Stimulated activated CD8-positive, alpha-beta memory T cell treated with anti-CD3 and anti-CD28 coated beads, Interleukin-15, amount 100 ng/mL, for 24 hours (primary cell): ENCODE measurements around the gene BMP4.

Source experiments
- DNase-seq: peaks from one replicate; pipeline ENCODE4 v3.0.0-alpha.2; 2020; ENCODE audit warnings: low read depth

BMP4 gene

DNA sequence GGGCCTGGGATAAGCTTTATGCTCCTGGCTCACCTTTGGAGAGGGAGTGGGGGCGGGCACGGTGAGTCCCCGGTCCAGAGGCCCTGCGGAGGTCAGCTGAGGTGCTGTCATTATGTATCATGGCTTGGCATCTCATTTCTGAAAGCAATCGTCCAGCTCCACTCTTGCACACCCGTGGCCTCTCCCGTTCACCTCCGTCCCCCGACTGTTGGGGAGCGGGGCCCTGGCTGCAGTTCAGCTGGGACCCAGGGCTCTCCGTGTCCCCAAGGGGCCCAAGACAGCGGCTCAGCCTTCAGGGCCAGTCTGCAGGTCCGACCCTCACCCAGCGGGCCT lies 10.6 kb downstream of the BMP4 start:
- DNase-seq = no peak

- DNase-seq = no peak
Measured at GRCh38 chr14:53943751-53944083, 12.9 kb downstream of the BMP4 start.

- no peak for DNase-seq
Measured at GRCh38 chr14:53942970-53943750, 13.5 kb downstream of the BMP4 start.

- no peak for DNase-seq
Measured at GRCh38 chr14:53938136-53938837, 18.3 kb downstream of the BMP4 start.

DNA sequence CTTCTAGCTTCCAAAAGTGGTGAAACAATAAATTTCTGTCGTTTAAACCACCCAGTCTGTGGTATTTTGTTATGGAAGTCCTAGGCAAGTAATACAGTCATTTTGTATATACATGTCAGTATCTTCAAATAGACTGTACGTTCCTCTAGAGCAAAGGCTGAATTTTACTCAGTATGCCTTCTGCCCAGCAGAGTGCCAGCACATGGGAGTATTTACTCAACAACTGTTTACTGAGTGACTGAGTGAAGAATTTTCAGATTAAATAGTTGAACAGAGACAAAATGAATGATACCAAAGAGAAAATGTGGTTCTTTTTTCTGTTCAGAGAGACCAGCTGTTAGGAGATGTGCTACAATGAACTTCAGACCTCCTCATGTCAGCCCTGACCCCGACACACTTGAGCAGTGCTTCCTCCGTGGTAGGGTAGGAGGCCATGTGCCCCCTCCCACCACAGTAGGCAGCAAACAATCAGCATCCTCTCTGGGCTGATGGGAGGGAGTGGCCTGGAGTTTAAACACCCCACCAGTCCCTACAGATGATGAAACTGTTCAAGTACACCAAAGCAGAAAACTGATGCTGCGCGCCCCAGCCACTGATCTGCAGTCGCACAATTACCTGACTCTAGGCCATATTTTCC lies 21.7 kb downstream of the BMP4 start:
- DNase-seq = no peak

DNA sequence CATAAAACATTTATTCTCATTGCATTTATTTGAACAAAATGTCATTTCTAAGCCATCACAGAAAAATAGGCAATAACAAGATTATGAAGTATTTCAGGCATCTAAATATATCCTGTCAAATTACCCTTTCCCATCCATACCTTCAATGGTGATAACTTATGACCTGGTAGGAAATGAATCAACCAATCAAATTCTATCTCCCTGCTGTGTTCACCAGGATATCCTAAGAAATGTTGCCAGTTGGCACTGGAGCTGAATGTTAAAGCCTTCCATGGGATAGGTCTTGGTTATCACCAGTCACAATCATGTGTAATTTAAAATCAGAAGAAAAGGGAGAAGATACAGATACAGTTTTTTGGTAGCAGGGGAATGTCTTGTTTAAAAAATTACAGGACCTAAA lies 23.7 kb downstream of the BMP4 start:
- no peak for DNase-seq

DNA sequence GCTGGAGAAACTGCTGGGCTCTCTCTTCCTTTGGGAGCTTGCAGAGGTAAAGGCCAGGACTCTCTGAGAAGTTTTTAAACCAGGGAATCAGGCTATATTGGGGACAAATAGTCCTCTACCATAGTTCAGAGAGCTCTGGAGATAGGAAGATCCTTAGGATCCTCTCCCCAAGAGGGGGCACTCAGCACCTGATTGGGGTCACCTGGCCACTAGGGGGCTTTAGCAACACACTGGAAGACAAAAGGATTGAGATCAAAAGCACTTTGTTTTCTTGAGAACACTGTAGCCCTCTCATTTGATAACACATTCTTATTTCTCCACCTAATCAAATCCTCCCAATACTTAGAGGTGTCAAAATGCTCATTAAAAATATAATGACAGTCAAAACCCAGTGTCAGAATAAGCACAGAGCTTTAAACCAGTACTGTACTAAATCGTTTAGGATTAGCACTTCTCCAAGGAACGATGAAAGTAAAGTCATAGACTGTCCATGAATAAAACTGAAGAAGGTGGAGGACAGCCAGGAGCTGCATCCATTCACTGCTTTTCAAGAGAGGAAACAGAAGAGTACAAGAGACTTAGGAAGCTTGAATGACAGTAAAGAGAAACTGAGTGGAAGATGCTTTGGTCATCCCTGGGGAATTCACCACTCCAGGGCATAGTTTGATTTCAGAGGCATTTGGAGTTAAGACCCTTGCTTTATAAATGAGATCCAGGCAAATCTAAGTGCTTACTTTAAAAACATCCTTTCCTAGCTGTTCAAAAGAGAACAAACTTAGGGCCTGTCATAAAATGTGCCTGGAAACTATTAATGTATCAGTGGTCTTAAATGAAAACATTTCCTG lies 26.5 kb downstream of the BMP4 start:
- DNase-seq = no peak

- DNase-seq = no peak
Measured at GRCh38 chr14:53927171-53927570, 29.5 kb downstream of the BMP4 start.

- no peak for DNase-seq
Measured at GRCh38 chr14:53925201-53925766, 31.3 kb downstream of the BMP4 start.

GRCh38 chr14:53924753-53925152 lies 31.9 kb downstream of the BMP4 start:
- DNase-seq = no peak

- no peak for DNase-seq
Measured at GRCh38 chr14:53921027-53921426, 35.6 kb downstream of the BMP4 start.

GRCh38 chr14:53916239-53916638 lies 40.4 kb downstream of the BMP4 start:
- no peak for DNase-seq

GRCh38 chr14:53915364-53916014 lies 41.1 kb downstream of the BMP4 start:
- DNase-seq = no peak

DNA sequence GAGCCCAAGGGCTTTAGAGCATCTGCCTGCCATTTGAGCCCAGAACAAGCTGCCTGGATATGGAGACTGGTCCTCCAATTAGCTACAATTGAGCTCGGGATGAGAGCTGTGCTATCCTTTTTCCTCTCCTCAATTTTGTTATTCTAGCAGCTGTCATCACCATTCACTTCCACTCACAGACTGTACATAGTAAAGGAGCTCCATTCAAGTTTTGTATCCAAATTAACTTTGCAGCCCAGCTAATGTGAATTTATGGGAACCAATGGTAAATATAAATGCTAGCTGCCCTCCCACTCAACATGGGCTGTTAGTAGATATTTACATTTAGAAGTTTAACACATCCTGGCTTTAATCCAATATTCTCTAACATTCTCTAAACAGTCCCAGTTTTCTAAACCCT lies 44.6 kb downstream of the BMP4 start:
- no peak for DNase-seq

DNA sequence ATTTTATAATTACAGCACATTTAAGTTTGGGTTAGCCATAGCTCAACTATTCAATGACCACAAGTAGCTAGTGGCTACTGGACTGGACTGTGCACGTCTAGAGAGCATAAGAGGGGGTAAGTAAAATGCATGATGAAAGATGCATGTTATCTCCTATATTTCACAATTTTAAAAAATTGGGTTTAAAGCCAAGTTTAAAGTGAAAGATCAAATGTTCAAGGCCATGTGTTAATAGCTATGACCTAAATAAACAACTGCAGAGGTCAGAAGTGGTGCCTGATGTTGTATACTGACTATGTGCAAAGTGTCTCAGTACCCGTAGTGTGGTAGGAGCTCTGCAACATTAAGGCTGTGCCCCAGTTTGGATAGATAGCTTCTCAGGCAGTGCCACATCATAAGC lies 48.2 kb downstream of the BMP4 start:
- DNase-seq = no peak

GRCh38 chr14:53902307-53902706 lies 54.3 kb downstream of the BMP4 start:
- no peak for DNase-seq

DNA sequence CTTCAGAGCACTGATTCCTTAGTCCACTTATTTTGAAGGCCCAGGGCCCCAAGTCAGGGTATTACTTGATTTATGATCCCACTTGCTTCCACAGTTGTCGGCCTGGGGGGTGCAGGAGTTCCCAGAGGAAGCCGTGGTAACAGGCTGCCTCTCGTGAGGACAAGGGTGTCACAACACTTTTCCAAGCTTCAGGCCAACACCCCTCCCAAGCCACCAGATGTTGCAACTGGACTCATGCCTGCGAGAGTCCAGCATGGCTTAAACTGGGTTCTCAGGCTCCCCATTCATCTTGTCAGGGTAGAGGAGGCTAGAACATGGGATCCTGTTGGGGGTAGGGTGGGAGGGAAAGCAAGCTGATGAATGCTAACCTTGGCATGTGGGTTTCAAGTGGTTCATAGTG lies 56.1 kb downstream of the BMP4 start:
- no peak for DNase-seq
